ENCODE measurements around the gene CMTM5. TPM values are rescaled to one million over a fixed set of nuclear protein-coding genes. Genes with fewer than 3 reads are reported as not detected.
"Not testable (repeated sequence)": the region's sequence is repeated elsewhere in the genome, so short reads cannot be mapped to it uniquely, and the experiment has no call there.

The CMTM5 gene
- total and polyA plus RNA-seq, 7 experiments from 2014 or later = not detected

- POLR2A ChIA-PET = no interaction called here
Observed at GRCh38 chr14:23421594-23421993, 44.7 kb downstream of the CMTM5 start.

GRCh38 chr14:23423657-23424056, 46.8 kb downstream of the CMTM5 start:
- DNase-seq (no peak), ATAC-seq (no peak)
- Histone ChIP-seq H3K27ac (ENCODE audit: low read depth, low read length) (no peak overlapping the region), H3K36me3 (ENCODE audit: control insufficient read depth in 2 of 3, insufficient read depth in 3 of 3, low read length in 3 of 3) (no peaks in the 10 kb centered on the region), H3K4me3 (ENCODE audit: low read length) (no peak overlapping the region), H3K4me1 (ENCODE audit: control insufficient read depth in 2 of 2, insufficient read depth in 2 of 2, low read length in 2 of 2) (no peaks in the 10 kb centered on the region), H3K27me3 (ENCODE audit: control insufficient read depth in 2 of 2, insufficient read depth in 2 of 2, low read length in 2 of 2) (no peaks in the 10 kb centered on the region), H3K9me3 (ENCODE audit: control insufficient read depth in 2 of 3, low read length in 3 of 3) (no peaks in the 10 kb centered on the region)
- POLR2A ChIA-PET = no interaction called here
- intact Hi-C loops (cut with micrococcal nuclease) = no loop called here
- Mint-ChIP-seq H3K27me3 (peaks cover 0 to 8% (median 0%) of the 10 kb centered on the region in 5 donors), H3K4me1 (peaks cover 0 to 23% (median 0%) of the 10 kb centered on the region in 7 donors), H3K4me3 (no peak overlapping the region), H3K9me3 (no peaks in the 10 kb centered on the region), H3K36me3 (no peaks in the 10 kb centered on the region), H3K27ac (no peak overlapping the region)
- CTCF ChIA-PET = no interaction called here

More at GRCh38 chr14:23421594-23421993, 44.7 kb downstream of the CMTM5 start:
- ATAC-seq = no peak
- Histone ChIP-seq H3K4me3 (ENCODE audit: low read length) (no peak overlapping the region), H3K9me3 (ENCODE audit: control insufficient read depth in 2 of 3, low read length in 3 of 3) (no peaks in the 10 kb centered on the region), H3K36me3 (ENCODE audit: control insufficient read depth in 2 of 3, insufficient read depth in 3 of 3, low read length in 3 of 3) (no peaks in the 10 kb centered on the region), H3K27ac (ENCODE audit: low read depth, low read length) (no peak overlapping the region), H3K27me3 (ENCODE audit: control insufficient read depth in 2 of 2, insufficient read depth in 2 of 2, low read length in 2 of 2) (no peaks in the 10 kb centered on the region), H3K4me1 (ENCODE audit: control insufficient read depth in 2 of 2, insufficient read depth in 2 of 2, low read length in 2 of 2) (no peaks in the 10 kb centered on the region)
- Mint-ChIP-seq H3K9me3 (no peaks in the 10 kb centered on the region), H3K4me1 (peaks cover 0 to 23% (median 0%) of the 10 kb centered on the region in 7 donors), H3K27me3 (peaks cover 0 to 8% (median 0%) of the 10 kb centered on the region in 5 donors), H3K4me3 (peak overlapping the region in 1 of 10 donors; percentile 26), H3K36me3 (no peaks in the 10 kb centered on the region), H3K27ac (peak overlapping the region in 2 of 9 donors; percentile 18 to 84)
- CTCF ChIA-PET = no interaction called here
- intact Hi-C loops (cut with micrococcal nuclease) = no loop called here
- no peak for DNase-seq

DNA sequence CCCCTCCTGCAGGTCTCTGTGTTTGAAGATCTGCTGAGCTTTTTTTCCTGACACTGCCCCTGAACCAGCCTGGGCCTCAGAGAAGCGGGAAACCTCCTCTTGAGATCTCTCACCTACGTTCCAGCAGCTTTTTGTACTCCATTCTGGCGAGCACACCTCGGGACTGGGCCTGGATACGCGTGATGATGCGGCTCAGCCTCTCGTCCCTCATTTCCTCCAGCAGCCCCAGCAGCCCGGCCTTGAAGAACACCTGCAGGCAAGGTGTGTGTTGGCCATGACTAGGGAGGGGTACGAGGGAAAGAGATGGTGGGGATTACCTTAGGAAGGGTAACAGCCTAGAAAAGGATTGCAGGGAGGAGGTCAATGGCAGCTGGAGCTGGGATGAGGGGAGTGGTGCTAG, 48.3 kb downstream of the CMTM5 start:
- H3K4me3 ChIP-seq (ENCODE audit: low read length) = no peak overlapping the region
- intact Hi-C loops (cut with micrococcal nuclease) = no loop called here
- H3K4me1 Mint-ChIP-seq = peaks cover 0 to 21% (median 0%) of the 10 kb centered on the region in 7 donors
- no peaks in the 10 kb centered on the region for H3K9me3 ChIP-seq (ENCODE audit: control insufficient read depth in 2 of 3, low read length in 3 of 3)
- ChIA-PET CTCF (no interaction called here), POLR2A (no interaction called here)
- no peak overlapping the region for H3K27ac ChIP-seq (ENCODE audit: low read depth, low read length)
- H3K36me3 ChIP-seq (ENCODE audit: control insufficient read depth in 2 of 3, insufficient read depth in 3 of 3, low read length in 3 of 3) = no peaks in the 10 kb centered on the region
- no peaks in the 10 kb centered on the region for H3K9me3 Mint-ChIP-seq
- no peaks in the 10 kb centered on the region for H3K36me3 Mint-ChIP-seq
- H3K27me3 Mint-ChIP-seq = peaks cover 0 to 3% (median 2%) of the 10 kb centered on the region in 5 donors
- H3K4me1 ChIP-seq (ENCODE audit: control insufficient read depth in 2 of 2, insufficient read depth in 2 of 2, low read length in 2 of 2) = no peaks in the 10 kb centered on the region
- peak overlapping the region in 1 of 9 donors; percentile 47 for H3K27ac Mint-ChIP-seq
- ATAC-seq (no peak), DNase-seq (no peak)
- no peaks in the 10 kb centered on the region for H3K27me3 ChIP-seq (ENCODE audit: control insufficient read depth in 2 of 2, insufficient read depth in 2 of 2, low read length in 2 of 2)
- no peak overlapping the region for H3K4me3 Mint-ChIP-seq

GRCh38 chr14:23425798-23426197, 49.0 kb downstream of the CMTM5 start:
- H3K9me3 ChIP-seq (ENCODE audit: control insufficient read depth in 2 of 3, low read length in 3 of 3); H3K27me3 ChIP-seq (ENCODE audit: control insufficient read depth in 2 of 2, insufficient read depth in 2 of 2, low read length in 2 of 2); H3K4me3 ChIP-seq (ENCODE audit: low read length); intact Hi-C loops (cut with micrococcal nuclease); DNase-seq; ATAC-seq; H3K36me3 Mint-ChIP-seq; H3K9me3 Mint-ChIP-seq; H3K4me3 Mint-ChIP-seq; POLR2A ChIA-PET; H3K36me3 ChIP-seq (ENCODE audit: control insufficient read depth in 2 of 3, insufficient read depth in 3 of 3, low read length in 3 of 3); H3K4me1 ChIP-seq (ENCODE audit: control insufficient read depth in 2 of 2, insufficient read depth in 2 of 2, low read length in 2 of 2); H3K27me3 Mint-ChIP-seq; H3K27ac ChIP-seq (ENCODE audit: low read depth, low read length): not testable (repeated sequence)
- peaks cover 0 to 18% (median 0%) of the 10 kb centered on the region in 7 donors for H3K4me1 Mint-ChIP-seq
- CTCF ChIA-PET = interaction anchor here (0.5 kb wide), 1 partner anchor 366 kb away, joined by 3 read pairs; no protein-coding TSS in a partner anchor
- peak overlapping the region in 1 of 9 donors; percentile 26 for H3K27ac Mint-ChIP-seq

- Histone ChIP-seq H3K27me3 (ENCODE audit: control insufficient read depth in 2 of 2, insufficient read depth in 2 of 2, low read length in 2 of 2) (no peaks in the 10 kb centered on the region), H3K4me3 (ENCODE audit: low read length) (no peak overlapping the region), H3K36me3 (ENCODE audit: control insufficient read depth in 2 of 3, insufficient read depth in 3 of 3, low read length in 3 of 3) (no peaks in the 10 kb centered on the region), H3K9me3 (ENCODE audit: control insufficient read depth in 2 of 3, low read length in 3 of 3) (no peaks in the 10 kb centered on the region), H3K4me1 (ENCODE audit: control insufficient read depth in 2 of 2, insufficient read depth in 2 of 2, low read length in 2 of 2) (no peaks in the 10 kb centered on the region), H3K27ac (ENCODE audit: low read depth, low read length) (no peak overlapping the region)
- H3K4me3 Mint-ChIP-seq = no peak overlapping the region
- peaks cover 0 to 1% (median 0%) of the 10 kb centered on the region in 7 donors for H3K4me1 Mint-ChIP-seq
- intact Hi-C loops (cut with micrococcal nuclease) = no loop called here
- H3K9me3 Mint-ChIP-seq = peaks cover 0 to 3% (median 0%) of the 10 kb centered on the region in 11 donors
- no peak for DNase-seq
- no peak overlapping the region for H3K27ac Mint-ChIP-seq
- ChIA-PET POLR2A (no interaction called here), CTCF (interaction anchor here (0.7 kb wide), 1 partner anchor 49 kb away, joined by 4 read pairs; no protein-coding TSS in a partner anchor)
- H3K27me3 Mint-ChIP-seq = peaks cover 0 to 9% (median 2%) of the 10 kb centered on the region in 5 donors
- no peaks in the 10 kb centered on the region for H3K36me3 Mint-ChIP-seq
- no peak for ATAC-seq
Observed at GRCh38 chr14:23428686-23429495, 52.0 kb downstream of the CMTM5 start.

Small RNA genes lying within 50 kb of the gene (microRNA-seq; reads per million reads assigned to microRNA genes)
- not detected for gene MIR208A (ENCODE audit: borderline microRNAs expressed)
- not detected for gene MIR208B (ENCODE audit: borderline microRNAs expressed)

Other genes starting within 250 kb of the CMTM5 start
- gene SLC7A8, start 193.4 kb upstream of the CMTM5 start, total RNA-seq = 1 to 10 TPM in 4 of 5 experiments, under 1 TPM in 1; 0.36 to 7.7 (median 2.5) TPM
- 1 to 10 TPM; 1.2 to 4.0 TPM for gene SLC7A8, start 193.4 kb upstream of the CMTM5 start, polyA plus RNA-seq
- not detected for gene RNF212B, start 139.1 kb upstream of the CMTM5 start, total RNA-seq
- gene RNF212B, start 139.1 kb upstream of the CMTM5 start, polyA plus RNA-seq = not detected
- gene HOMEZ, start 90.9 kb upstream of the CMTM5 start, total RNA-seq = 10 to 100 TPM in 3 of 5 experiments, 1 to 10 TPM in 2; 5.2 to 20.4 (median 15.5) TPM
- gene HOMEZ, start 90.9 kb upstream of the CMTM5 start, polyA plus RNA-seq = 1 to 10 TPM; 6.9 to 8.6 TPM
- 100 to 1,000 TPM in 2 of 5 experiments, 10 to 100 TPM in 3; 35.7 to 138 (median 67.0) TPM for gene PPP1R3E, start 74.2 kb upstream of the CMTM5 start, total RNA-seq
- gene PPP1R3E, start 74.2 kb upstream of the CMTM5 start, polyA plus RNA-seq = 1 to 10 TPM; 1.6 to 2.9 TPM
- gene BCL2L2, start 70.2 kb upstream of the CMTM5 start, total RNA-seq = 1 to 10 TPM; 2.8 to 8.0 (median 5.6) TPM
- not detected for gene BCL2L2, start 70.2 kb upstream of the CMTM5 start, polyA plus RNA-seq
- 100 to 1,000 TPM; 176 to 213 (median 196) TPM for gene PABPN1, start 55.6 kb upstream of the CMTM5 start, total RNA-seq
- 10 to 100 TPM; 57.5 to 94.5 TPM for gene PABPN1, start 55.6 kb upstream of the CMTM5 start, polyA plus RNA-seq
- gene SLC22A17, start 24.2 kb upstream of the CMTM5 start, total RNA-seq = 10 to 100 TPM in 3 of 5 experiments, 1 to 10 TPM in 2; 1.9 to 30.0 (median 22.6) TPM
- 10 to 100 TPM in 1 of 2 donors, 1 to 10 TPM in 1; 9.7 to 10.8 TPM for gene SLC22A17, start 24.2 kb upstream of the CMTM5 start, polyA plus RNA-seq
- not detected for gene EFS, start 11.9 kb upstream of the CMTM5 start, total RNA-seq
- gene EFS, start 11.9 kb upstream of the CMTM5 start, polyA plus RNA-seq = not detected
- gene IL25, start 4.2 kb upstream of the CMTM5 start, total RNA-seq = not detected
- not detected for gene IL25, start 4.2 kb upstream of the CMTM5 start, polyA plus RNA-seq
- gene MYH6, start 31.2 kb downstream of the CMTM5 start, total RNA-seq = under 1 TPM in 1 of 5 experiments, not detected in 4; 0.27 TPM
- not detected for gene MYH6, start 31.2 kb downstream of the CMTM5 start, polyA plus RNA-seq
- gene MYH7, start 58.6 kb downstream of the CMTM5 start, total RNA-seq = not detected
- gene MYH7, start 58.6 kb downstream of the CMTM5 start, polyA plus RNA-seq = not detected
- 100 to 1,000 TPM in 1 of 5 experiments, 10 to 100 TPM in 4; 52.9 to 152 (median 74.0) TPM for gene NGDN, start 92.7 kb downstream of the CMTM5 start, total RNA-seq
- 100 to 1,000 TPM; 101 to 112 TPM for gene NGDN, start 92.7 kb downstream of the CMTM5 start, polyA plus RNA-seq
- 1 to 10 TPM in 1 of 5 experiments, under 1 TPM in 4; 0.45 to 2.6 (median 0.49) TPM for gene ZFHX2, start 174.7 kb downstream of the CMTM5 start, total RNA-seq
- not detected for gene ZFHX2, start 174.7 kb downstream of the CMTM5 start, polyA plus RNA-seq
- gene THTPA, start 179.2 kb downstream of the CMTM5 start, total RNA-seq = 10 to 100 TPM; 16.4 to 26.7 (median 19.2) TPM
- 10 to 100 TPM; 17.9 to 18.1 TPM for gene THTPA, start 179.2 kb downstream of the CMTM5 start, polyA plus RNA-seq
- gene AP1G2, start 190.7 kb downstream of the CMTM5 start, total RNA-seq = 100 to 1,000 TPM; 266 to 548 (median 293) TPM
- gene AP1G2, start 190.7 kb downstream of the CMTM5 start, polyA plus RNA-seq = 100 to 1,000 TPM in 1 of 2 donors, 10 to 100 TPM in 1; 66.4 to 113 TPM
- gene JPH4, start 201.7 kb downstream of the CMTM5 start, total RNA-seq = 1 to 10 TPM in 1 of 5 experiments, under 1 TPM in 1, not detected in 3; 0.16 to 1.2 TPM
- under 1 TPM in 1 of 2 donors, not detected in 1; 0.13 TPM for gene JPH4, start 201.7 kb downstream of the CMTM5 start, polyA plus RNA-seq